Activated T-cell treated with anti-CD3 and anti-CD28 coated beads for 24 hours (primary cell): Measurements from ENCODE around the gene PPP1R9B.
A peak's percentile ranks its signal among the peaks of the same experiment; 100 is the strongest.

Experiments used
- DNase-seq: peaks from one replicate; pipeline ENCODE4 v3.0.0-alpha.2; 2020; ENCODE audit warnings: low read depth

Gene PPP1R9B

GRCh38 chr17:50153650-50154575, 3.4 kb upstream of the PPP1R9B start:
- no peak for DNase-seq

DNA sequence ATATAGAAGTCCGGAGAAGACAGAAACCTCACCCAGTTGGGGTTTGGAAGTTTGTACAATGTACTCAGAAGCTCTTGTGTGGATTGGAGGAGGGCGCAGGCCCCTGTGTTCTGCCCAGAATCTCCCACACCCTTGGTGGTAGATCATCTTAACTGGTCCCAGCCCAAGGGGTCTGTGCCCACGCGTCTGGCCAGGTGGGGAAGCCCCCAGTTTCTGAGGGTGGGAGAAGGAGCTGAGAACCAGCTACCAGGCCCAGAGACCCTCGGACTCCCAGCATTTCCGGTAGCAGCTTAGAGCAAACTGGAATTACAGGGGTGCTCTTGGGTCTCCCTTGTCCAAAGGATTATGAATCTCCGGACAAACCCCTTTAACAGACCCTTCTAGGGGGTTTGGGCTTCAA, 2.3 kb upstream of the PPP1R9B start:
- DNase-seq: no peak

DNA sequence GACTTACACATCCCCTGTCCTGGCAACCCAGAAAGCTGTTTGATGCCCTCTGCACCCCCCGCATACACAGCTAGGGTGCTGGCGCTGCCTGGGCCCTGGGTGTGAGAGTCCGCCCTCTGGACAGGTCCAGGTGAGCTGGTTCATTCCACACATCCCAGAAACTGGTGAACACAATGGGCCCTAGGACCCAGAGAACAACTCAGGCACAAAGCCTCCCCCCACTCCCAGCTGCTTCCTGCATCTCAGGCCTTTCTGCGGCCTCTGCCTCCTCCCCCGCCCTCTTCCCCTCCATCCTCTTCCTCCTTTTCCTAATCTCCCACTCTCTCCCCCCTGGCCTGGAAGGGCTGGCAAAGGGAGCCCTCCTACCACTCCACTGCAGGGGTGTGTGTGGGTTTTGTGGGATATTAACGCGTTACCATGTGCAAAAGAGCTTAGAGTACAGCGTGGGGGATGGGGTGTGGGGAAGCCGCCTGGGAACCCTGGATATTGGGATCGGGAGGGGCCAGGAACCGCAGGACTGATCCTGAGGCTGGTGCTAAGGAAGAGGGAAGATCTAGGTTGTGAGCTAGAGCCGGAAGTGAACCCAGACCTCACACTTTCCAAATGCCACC, 1.6 kb upstream of the PPP1R9B start:
- peak; percentile 53 for DNase-seq

GRCh38 chr17:50151041-50151936, 812 bp upstream of the PPP1R9B start:
- peak; percentile 81 for DNase-seq

DNA sequence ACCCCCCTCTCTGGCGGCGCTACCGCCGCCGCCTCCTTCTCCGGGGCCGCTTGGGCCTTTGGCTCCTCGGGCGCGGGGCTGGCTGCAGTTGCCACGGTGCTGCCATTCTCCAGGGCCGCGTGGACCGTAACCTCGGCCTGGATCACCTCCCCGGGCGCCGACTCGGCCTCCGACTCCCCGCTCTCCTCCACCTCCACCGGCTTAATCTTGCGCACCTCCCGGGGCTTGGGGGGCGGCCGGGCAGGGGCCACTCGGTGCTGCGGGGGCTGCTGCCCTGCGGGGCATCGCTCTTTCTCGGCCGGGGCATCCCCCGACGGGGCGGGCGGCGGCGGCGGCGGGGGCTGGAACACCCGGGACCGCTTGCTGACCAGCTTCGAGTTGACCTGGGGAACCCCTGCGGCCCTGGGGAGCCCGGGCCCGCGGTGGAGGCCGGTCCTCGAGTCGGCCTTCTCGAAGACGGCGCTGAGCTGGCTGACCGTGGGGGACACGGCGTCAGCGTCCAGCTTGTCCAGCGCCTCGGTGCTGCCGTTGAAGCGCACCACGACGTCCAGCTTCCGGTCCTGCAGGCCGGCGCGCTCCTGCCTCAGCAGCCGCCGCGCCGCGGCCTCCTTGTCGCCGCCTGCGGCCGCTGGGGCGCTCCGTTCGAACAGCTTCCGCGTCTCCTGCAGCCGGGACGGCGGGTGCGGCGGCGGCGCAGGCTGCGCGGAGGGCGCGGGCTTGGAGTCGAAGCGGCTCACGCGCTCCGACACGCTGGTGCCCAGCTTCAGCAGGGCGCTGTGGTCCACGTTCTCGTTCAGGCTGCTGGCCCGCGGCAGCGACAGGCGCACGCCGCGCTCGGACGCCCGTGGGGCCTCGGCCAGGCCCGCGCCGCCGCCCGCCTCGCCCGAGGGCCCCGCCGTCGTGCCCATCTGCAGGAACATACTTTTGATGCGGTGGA, 792 bp downstream of the PPP1R9B start:
- no peak for DNase-seq

DNA sequence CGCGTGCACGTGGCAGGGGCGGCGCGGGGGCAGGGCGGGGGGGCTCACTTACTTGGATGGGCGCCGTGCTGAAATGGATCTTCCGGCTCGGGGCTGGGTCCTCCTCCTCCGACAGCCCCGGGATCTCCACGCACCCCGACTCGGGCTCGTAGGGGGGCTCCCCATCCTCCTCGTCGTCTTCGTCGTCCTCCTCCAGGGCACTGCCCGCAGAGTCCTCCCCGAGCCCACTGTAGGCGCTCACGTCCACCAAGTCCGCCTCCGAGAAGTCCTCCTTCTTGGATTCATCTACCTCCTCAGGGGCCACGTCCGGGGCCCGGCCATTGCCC, 1.4 kb downstream of the PPP1R9B start:
- DNase-seq: no peak

DNA sequence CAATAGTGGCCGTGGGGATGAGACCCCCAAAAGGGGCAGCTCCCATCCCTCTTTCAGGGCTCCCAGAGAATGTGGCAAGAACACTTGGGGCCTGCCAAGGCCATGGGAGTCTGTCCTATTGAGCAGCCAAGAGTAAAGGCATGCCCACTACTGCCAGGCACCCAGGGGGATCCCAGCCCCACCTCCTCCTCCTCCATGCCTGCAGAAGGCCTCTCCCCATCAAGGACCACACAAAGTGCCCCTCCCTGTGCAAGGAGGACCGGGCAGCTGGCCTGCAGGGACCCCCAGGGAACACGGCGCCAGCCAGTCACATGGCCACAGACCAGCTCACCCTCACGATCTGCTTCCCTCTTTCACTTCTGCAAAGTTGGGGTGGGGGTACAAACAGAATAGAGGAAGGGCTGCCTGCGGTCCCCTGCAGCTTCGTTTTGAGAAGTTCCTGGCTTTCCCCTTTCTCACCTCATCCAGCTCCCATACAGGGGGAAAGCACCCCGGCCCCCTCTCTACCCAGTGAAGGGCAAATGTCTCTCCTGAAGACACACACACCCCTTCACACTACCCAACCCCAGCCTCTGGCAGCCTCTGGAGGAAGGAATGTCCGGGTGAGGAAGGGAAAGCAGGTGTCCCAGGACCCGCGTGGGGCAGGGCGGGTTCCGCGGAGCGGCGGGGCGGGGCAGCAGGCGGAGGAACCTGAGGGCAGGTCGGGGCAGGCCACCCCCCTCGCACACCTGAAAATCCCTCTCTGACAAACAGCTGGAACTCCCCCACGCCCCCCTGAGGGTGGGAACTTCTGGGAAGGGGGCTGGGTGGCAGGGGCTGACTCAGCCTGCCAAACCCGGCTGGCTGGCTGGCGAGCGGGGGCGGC, 2.0 kb downstream of the PPP1R9B start:
- peak; percentile 69 for DNase-seq

DNA sequence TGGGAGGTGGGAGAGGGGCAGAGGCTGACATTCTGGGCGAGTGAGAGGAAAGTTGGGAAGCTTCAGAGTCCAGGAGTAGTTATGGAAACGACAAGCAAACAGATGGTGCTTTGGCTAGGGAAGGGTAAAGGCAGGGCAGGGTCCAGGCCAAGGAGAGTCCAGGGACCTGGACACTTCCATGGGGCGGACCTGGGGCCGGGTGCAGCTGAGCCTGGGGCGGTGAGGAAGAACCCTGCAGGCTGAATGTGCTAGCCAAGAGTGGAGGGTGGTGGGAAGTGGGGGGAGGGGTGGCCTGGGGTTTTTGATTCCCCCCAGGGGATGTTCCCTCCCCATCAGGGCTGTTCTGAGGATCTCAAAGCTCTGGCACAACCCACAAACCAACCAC, 2.6 kb downstream of the PPP1R9B start:
- no peak for DNase-seq

- DNase-seq: no peak
Measured at GRCh38 chr17:50146927-50147665, 3.4 kb downstream of the PPP1R9B start.

DNA sequence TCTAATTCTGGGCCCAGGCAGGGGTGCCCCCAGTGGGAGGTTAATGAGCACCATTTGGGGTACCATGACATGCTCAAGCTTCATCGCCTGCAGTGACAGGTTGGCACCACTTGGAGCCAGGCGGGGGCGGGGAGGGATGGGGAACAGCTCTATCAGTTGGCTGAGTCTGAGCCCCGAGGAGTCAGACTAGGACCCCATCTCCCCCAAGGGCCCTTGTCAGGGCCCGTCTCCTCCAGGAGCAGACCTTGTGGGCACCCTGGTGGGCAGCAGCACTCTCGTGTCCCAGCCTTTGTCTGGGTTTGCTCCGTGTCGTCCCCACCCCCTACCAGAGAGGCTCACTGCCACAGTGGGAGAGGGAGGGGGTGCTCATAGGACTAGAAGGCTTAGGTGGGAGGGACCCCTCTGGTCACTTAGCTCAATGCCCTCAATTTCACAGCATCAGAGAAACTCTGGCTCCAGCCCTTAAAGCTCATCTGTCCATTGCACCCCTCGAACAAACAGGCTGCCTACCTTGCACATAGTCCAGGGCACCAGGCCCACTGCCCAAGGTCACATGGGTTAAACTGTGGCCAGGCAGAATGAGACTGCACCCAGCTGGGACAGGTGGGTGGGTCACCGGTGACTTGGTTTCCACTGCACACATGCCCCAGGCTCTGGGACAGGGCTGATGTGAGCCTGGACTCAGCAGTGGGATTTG, 4.1 kb downstream of the PPP1R9B start:
- DNase-seq: no peak

GRCh38 chr17:50145532-50146229, 4.8 kb downstream of the PPP1R9B start:
- DNase-seq: no peak

DNA sequence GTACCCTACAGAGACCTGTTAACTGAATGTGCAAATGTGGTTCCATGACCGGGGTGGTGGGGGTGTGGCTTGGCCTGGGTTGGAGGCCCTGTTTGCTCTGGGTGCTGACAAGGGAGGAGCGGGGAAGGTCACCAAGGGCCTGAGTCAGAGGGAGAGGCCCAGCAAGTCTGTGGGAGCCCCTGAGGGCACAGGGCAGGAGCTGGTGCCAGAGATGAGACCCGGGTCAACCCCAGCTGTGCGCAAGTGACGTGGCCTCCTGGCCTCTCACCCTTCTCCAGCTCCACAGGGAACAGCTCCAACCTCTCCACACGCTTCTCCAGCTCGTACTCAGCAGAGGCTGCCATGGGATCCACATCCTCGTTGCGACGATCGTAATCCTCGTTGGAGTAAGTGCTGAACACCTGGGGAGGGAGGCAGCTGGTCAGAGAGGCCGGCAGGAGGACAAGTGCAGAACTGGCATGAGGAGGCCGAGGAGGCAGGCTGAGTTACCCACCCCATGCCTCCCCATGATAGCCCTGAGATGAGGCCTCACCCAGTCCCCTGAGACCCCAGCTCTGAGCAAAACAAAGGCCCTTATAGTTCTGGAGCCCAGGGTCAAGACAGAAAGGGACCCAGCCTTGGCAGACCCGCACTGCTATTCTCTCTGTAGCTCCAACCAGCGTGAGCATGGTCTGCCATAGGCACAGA, 5.5 kb downstream of the PPP1R9B start:
- DNase-seq: no peak

- no peak for DNase-seq
Measured at GRCh38 chr17:50144355-50144754, 6.1 kb downstream of the PPP1R9B start.

- no peak for DNase-seq
Measured at GRCh38 chr17:50143461-50144176, 6.9 kb downstream of the PPP1R9B start.

DNA sequence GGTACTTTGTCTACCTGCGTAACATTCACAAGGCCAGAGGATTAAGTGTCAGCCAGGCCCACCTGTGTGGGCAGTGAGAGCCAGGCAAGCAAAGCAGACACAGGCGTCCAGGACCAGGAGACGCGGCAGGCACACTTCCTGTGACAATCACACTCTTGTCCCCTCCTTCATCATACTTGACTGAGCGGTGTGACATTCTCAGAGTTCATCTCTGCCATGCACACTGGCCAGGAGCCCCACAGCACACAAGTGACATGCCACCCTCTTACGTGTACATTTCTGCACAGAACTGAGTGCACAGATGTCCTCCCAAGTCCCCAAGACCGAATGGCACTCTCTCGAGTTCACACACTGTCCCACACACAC, 8.7 kb downstream of the PPP1R9B start:
- no peak for DNase-seq

DNA sequence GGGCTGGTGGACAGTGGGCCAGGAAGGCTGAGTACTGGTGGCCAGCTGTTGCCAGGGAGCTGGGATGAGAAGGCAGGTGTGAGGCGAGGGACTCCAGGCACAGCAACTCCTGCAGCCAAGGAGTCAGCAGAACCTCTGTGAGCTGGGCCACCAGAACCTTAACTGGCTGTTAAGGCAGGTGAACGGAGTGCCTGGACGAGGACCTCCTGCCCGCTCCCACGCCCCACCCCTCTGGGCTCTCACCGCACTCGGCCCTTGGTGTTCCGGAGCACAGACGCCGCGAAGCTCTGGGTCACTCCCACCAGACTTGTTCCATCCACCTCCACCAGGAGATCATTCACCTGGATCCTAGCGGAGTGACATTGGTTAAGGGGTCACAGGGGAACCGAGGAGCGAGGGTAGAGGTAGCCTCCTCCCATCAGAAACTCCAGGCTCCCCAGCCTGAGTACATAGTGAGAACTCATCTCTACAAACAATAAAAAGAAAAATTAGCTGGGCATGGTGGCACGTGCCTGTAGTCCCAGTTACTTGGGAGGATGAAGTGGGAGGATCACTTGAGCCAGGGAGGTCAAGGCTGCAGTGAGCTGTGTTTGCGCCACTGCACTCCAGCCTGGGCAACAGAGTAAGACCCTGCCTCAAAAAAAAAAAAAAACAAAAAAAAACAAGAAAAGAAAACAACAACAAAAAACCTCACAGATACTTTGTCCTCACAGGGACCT, 9.3 kb downstream of the PPP1R9B start:
- no peak for DNase-seq
